Left colon (tissue), 2 donors: Measurements from ENCODE around the gene PLA2G4D. TPM values are rescaled to one million over a fixed set of nuclear protein-coding genes. Genes with fewer than 3 reads are reported as not detected.

Source experiments
- ATAC-seq: fragments of 200-7000 bp; cut with Tn5 transposase; one replicate; pipeline ENCODE4 v1.9.1; 2020; ENCODE audit warnings: mild to moderate bottlenecking, moderate library complexity
- DNase-seq, 2 donors: peaks; one replicate each; pipeline ENCODE4 v3.0.0-alpha.2; 2020
- intact Hi-C, 2 donors: fragments of 100-400 bp; cut with DNase I in 1 of 2; cut with micrococcal nuclease in 1 of 2; formaldehyde crosslinking; loops; one replicate each; pipeline versions ENCODE4 v1.11.2 to v1.14.0; 2022; cut with DNase I, micrococcal nuclease
- total RNA-seq, 2 donors: library from RNA; stranded (reverse); fragmentation: NEBNext Ultra II Directional; extraction: Animal tissue kit (Norgen Biotek cat#: 25700); gene quantifications; one replicate each; pipeline ENCODE4 v1.2.1, GENCODE V29; 2021
- donor health status: DM: no; HTN: no; CAD: no.
- donor health status: DM: yes; HTN: yes; CAD: no.

PLA2G4D gene
- total RNA-seq, 2 donors from 2014 or later, result 0.18 to 0.31 TPM

DNA sequence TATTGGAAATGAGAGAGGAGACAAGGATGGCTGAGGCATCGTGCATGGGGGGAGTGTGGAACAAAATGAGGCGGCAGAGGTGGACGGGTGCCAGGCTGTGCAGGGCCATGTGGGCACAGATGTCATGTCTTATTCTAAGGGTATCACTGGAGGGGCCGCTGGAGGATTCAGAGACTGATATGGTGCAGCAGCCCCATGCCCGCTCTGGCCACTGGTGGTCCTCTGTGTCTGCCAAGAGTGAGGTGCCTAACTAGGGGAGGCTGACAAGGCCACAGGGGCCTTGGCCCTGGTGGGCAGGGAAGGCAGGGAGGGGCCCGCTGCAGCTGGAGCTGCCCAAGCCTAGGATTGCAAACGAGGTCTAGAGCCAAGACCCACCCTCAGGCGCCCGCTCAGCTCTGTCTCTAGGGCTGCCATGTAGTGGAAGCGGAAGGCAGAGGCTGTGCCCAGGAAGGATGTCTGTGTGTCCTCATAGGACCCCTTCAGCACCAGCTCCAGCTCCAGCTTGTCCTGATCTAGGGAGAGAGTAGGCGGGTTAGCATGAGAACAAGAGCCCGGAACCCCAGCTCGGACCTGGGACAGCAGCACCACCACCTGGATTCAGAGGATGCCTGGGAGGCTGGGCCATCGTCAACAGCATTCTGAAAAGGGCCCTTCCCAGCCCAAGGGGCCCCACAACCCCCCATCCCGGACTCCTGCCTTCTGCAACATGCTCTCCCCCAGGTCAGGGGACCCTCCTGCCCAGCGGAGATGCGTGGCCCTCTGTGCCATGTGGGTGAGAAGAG is 11.3 kb downstream of the PLA2G4D start:
- ATAC-seq, result no peak
- intact Hi-C loops, result no loop called here
- DNase-seq, result peak in 1 of 2 donors; percentile 23

DNA sequence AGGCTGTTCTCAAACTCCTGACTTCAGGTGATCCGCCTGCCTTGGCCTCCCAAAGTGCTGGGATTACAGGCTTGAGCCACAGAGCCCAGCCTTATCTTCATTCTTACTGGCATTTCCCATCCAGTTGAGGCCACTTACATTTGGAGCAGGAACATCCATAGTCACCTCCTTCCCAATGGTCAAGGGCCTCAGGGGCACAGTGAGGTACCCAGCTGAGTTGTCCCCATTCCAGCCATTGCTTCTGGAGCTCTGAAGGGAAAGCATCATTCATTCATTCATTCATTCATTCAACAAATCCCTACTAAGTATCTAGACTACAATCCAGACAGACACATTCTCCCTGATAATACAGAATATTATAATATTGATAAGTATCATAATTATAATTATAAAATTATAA is 12.2 kb downstream of the PLA2G4D start:
- ATAC-seq, result no peak
- intact Hi-C loops, result no loop called here
- DNase-seq, result no peak

DNA sequence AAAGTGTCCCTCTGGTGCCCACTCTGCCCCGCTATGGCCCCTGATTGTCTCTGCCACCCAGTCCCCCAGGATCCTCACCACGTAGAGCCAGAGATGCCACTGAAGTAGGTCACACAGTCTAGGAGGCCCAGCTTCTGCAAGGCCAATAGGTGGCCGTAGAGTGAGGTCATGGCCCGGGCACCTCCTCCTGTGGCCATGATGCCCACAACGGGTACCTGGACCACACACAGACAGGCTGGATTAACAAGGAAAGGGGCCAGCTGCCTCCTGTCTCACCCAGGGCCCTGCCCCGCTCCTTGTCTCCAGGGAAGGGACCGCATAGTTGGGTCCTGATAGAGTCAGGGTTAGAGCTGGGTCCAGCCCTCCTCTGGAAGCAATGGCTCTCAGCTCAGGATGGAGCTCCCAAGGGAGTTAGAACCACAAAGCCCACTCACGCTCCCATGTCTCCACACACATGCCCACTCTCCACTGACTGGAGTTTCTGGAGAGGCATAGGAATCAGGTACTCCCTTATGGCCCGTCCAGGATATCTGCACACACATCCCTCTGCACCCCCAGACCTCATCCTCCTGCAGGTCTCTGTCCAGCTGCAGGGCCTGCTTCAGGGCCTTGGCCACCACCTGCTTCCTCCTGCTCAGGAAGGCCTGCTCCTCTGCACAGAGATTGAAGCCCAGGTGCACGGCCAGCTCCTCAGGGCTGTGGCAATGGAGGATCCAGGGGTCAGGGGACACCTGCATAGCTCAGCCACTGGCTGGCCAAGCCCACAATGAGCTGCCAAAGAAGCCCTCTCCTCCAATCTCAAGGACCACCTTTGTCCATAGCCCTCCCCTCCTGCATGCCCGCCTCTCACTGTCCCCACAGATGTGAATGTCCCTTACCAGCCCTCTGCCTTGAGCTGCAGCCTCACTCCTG is 13.2 kb downstream of the PLA2G4D start:
- intact Hi-C loops, result no loop called here
- DNase-seq, result peak in 1 of 2 donors; percentile 15
- ATAC-seq, result no peak

DNA sequence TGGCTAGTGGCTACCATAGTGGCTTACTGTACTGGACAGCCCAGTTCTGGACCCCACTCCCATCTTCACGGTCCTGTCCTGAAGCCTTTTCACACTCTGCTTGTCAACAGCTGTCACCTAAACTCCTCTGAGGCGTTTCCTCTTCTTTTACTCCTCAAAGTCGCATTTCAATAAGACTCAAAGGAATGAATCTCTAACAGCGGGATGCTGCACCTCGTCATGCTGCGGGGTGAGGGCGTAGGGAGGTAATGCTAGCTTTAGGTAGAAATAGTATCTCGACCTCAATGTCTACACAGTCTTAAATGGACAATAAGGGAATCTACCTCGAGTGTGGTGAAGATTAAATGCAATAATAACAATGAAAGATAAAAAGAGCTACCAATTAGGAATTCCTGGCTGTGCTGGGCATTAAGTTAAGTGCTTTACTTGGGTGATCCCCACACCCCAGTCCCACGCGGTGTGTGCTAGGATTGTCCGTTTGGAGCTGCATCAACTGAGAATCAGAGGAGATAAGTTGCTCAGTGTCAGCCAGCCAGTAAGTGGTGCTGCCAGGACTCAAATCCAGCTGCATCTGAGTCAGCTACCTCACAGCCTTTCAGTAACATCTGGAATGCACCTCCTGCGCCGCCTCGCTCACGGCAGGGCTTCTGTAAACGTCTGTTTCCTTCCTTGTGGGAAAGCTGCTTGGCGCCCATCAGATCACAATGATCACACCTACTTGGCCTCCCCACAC is 14.0 kb downstream of the PLA2G4D start:
- ATAC-seq (no peak), DNase-seq (peak in 1 of 2 donors; percentile 10)
- intact Hi-C loops, result no loop called here

DNA sequence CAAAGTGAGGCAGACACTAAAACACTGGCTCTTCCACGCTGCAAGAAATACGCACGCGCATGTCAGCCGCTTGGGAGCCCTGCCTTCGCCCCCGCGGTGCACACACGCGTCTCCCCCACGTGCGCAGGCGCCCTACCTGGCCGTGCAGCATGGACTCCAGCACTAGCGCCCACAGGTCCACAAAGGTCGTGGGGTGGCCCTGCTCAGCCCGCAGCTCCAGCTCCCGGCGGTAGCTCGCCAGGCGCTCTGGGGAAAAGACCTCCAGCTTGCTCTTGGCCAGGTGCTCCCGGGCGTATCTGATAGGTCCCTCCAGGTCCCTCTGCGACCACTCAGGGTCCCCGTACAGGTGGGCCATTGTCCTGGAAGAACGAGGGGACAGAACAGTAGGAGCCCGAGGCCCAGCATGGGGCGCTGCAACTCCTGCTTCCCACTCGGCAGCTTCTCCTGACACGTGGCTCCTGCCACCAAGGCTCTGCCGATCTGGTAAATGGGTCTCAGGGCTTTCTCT is 14.9 kb downstream of the PLA2G4D start:
- peak in 1 of 2 donors; percentile 20 for DNase-seq
- intact Hi-C loops, result no loop called here
- no peak for ATAC-seq

DNA sequence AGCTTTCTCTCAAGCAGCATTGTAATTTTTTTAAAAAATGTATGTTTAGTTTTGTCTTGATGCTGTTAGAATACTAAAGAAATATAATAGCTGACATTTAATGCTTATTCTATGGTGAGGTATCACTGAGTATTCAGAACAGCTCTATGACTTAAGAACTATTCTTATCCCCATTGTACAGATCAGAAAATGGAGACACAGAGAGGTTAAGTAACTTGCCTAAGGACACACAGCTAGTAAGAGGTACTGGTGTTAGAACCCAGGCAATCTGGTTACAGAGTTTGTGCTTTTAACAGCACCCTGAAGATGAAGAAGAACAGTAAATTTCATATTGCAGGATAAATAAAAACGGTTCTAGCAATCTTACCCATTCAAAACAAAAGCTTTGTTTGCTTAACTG is 15.5 kb downstream of the PLA2G4D start:
- intact Hi-C loops, result no loop called here
- ATAC-seq, result no peak
- DNase-seq, result no peak

DNA sequence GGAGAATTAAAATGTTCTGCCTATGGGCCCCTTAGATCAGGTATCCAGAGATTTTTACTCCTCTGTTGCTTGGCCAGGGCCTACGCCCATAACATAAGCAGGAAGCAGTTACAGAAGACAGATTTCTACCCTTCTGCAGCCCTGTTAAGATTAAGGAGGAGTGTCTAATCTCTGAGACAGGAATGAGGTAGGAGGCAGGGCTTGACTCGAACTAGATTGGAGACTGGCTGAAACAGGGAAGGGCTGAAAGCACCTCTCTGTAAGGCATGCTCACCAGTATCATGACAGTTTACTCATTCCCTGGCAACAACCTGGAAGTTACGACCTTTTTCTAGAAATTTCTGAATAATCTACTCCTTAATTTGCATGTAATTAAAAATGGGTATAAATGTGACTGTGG is 16.7 kb downstream of the PLA2G4D start:
- DNase-seq (no peak), ATAC-seq (peak; percentile 94)
- intact Hi-C loops, result no loop called here

DNA sequence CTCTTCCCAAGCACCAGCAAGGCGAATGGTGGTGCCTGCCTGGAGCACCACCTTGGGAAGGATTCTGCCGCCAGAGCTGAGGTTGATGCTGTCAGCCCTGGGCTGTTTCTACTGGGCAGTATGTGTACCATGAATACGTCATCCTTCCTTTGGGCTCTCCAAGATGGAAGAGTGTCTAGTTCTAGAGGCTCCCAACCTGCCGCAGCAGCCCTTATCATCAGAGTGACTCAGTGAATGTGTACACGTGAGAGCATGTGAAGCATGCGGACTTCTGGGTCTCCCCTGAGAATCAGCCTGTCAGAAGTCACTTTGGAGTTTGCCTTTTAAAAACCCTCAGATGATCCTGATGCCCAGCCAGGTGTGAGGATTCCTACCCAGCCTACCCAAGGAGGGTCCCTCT is 20.9 kb downstream of the PLA2G4D start:
- ATAC-seq, result no peak
- intact Hi-C loops, result no loop called here
- DNase-seq, result no peak

DNA sequence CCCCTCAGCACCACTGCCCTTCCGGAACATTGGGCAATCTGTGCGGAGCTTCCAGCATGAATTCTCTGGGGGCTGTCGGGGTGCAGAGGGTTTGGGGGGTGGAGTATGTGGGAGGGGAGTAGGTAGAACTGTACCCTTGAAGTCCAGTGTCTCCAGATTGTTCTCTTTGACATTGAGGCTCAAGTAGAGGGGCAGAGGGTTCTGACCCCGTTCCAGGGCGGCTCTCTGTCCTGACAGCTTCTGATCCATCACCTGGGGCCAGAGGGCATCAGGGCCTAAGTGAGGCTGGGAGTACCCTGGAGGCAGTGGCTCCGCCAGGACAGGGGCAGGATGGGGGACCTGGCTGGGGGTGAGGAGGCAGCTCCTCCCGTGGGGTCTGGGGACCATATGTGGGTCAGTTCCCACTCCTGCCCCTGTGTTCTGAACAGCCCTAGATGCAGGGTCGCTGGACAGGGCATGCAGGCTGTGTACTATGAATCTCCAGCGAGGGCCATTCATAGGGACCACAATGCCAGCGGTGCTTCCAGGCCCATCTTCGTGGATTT is 22.1 kb downstream of the PLA2G4D start:
- no peak for DNase-seq
- intact Hi-C loops, result no loop called here
- ATAC-seq, result no peak

DNA sequence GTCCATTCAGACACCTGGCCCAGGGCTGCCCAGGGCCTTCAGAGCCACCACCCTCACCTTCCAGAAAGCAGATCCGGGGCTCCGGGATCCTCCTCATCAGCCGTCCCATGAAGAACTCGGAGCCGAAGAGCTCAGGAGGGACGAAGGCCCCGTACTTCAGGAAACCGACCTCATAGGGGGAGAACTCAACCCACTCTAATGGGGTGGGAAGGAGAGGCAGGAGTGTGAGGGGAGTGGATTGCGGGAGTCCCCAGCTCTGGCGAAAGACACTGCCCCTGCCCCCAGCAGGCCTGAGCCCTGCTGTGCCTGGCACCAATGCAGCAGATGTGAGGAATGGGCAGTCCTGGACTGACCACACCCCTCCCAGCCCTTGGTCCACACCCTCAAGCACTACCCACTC is 22.6 kb downstream of the PLA2G4D start:
- no peak for DNase-seq
- intact Hi-C loops, result no loop called here

DNA sequence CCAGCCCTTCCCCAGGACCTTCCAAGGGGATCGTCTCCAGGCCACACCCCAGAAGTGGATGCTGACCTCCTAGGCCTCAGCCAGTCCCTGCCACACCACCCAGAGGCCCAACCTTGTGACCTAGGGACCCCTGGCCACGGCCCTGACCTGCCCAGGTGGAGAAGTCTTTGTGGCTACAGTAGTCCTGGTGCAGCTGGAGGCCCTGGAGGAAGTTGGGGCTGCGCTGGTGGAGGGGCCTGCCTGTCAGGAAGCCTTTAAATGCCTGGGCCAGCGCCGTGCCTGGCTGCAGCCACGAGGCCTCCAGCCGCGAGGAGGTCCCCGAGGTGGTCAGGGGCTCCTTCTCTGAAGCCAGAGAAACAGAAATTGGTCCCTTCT is 23.4 kb downstream of the PLA2G4D start:
- intact Hi-C loops, result no loop called here
- ATAC-seq, result no peak
- no peak for DNase-seq

More for the DNA sequence above, 22.6 kb downstream of the PLA2G4D start:
- ATAC-seq, result no peak

DNA sequence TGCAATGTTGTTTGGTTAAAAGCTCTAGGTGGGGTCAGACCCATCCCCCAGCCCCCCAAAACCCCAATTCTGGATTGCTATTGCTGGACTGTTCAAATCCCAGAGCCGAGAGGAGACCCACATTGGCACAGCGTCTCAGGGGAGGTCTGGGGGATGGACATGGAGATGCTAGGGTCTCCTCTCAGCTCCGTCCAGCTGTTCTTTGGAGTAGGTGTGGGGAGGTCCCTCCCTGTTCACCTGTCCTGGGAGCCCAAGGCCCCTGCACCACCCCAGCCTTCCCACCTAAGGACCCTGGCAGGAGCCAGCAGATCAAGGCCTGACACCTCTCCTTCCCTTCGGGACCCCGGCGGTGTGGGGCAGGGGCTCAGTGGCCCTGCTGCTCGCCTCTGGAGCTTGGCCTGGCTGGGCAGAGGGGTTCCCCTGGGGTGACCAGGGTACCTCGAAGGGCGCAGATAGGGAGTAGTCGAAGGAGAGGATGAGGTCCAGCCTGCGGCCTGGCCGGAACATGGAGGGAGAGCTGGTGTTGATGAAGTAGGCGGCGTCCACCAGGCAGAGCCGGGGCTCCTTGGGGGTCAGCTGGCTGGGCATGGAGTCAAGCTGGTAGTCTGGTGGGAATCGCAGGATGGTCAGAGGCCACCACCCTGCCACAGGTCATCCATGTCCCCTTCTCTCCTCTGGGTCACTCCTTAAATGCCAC is 23.9 kb downstream of the PLA2G4D start:
- DNase-seq (no peak), ATAC-seq (no peak)
- intact Hi-C loops, result no loop called here

DNA sequence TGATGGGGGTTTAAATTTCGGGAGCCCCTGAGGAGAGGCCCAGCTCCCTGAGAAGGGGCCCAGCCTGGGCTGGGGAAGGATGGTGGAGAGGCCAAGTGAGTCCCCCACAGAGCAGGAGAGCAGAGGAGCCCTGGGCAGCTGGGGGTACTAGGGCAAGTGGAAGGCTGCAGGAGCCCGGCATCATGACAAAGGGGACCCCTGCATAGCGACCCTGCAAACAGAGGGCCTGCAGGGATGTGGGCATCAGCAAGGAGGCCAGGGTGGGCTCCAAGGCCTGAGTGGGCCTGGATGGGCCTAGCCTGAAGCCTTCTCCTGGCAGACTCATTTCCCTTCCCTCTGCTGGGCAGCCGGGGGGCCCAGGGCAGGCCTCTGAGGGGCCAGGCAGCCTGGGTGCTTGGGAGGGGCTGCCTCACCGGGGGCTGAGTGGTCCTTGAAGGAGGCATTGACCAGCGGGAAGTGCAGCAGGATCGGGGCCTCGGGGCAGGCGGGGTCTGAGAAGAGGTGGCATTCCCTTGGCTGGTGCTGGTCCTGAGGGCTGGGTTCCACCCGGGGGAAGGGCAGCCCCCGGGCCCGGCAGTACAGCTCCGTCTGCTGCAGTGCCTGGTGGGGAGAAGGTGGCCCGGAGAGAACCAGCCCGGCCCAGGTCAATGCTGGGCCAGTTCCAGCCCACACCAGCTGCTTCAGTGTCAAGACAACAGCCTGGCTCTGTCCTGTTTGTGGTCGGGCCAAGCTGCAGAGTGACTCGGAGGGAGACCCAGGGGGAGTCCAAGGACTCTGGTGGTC is 24.7 kb downstream of the PLA2G4D start:
- intact Hi-C loops, result loop anchor here in 1 of 2 donors (10.0 kb wide), 1 partner anchor 75 kb away; no protein-coding TSS in a partner anchor
- ATAC-seq (no peak), DNase-seq (no peak)

DNA sequence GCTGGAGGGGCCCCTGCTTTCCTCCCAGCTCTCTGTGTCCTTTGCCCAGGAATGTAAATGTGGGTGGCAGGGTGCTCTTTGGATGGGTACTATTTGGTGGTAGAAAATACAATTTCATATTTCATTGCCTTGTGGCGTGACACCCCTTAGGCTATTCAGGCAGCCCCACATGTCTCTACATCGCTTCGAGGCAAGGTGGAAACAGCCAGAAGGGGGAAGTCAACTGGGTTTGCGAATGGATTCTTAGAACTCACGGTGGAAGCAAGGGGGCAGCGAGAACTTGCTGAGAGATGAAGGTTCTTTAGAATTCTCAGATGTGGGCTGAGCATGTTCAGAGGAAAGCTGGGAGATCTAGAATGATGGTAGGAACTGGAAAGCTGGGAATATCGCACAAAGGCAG is 25.3 kb downstream of the PLA2G4D start:
- ATAC-seq (no peak), DNase-seq (no peak)
- intact Hi-C loops, result loop anchor here in 1 of 2 donors (10.0 kb wide), 1 partner anchor 74 kb away; no protein-coding TSS in a partner anchor

DNA sequence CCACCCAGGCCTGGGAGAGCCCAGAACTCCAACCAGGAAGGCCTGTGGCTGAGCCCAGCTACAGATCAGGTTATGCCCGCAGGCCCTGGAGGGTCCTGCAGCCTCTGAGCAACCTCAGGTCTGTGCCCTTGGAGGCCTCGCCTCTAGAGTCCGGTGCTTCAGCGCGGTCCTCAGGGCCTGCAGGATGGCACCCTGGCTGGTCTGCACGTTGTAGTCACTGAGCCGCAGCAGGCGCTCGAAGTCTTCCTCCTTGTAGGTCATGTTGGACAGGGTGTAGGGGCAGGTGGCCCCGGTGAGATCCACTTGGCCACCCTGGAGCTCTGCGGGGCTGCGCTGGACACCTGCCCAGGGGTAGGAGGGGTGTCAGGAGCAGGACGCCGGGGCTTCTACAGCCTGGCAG is 25.8 kb downstream of the PLA2G4D start:
- DNase-seq, result no peak
- intact Hi-C loops, result loop anchor here in 1 of 2 donors (10.0 kb wide), 1 partner anchor 74 kb away; no protein-coding TSS in a partner anchor
- no peak for ATAC-seq

DNA sequence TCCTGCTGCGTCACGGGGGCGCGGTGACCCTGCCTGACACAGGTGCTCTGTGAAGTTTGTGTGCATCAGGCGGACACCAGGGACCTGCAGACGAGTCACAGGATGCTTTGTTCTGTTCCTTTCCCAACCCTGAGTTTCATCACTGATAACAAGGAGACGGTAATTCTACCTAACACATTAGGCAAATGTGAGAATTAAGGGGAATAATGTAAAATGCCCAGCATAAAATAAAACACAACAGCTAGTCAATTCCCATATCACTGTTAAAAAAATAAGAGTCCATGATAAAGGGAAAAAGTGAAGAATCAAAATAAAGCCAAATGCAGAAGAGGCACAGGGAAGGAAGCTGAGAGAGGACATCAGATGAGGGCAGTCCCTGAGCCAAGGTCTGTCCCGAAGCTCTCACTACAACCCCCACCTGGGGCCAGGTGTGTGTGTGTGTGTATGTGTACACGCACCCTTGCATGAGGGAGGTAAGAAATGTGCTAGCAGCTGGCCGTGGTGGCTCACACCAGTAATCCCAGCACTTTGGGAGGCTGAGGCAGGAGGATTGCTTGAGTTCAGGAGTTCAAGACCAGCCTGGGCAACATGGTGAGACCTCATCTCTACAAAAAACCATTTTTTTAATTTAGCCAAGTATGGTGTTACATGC is 27.5 kb downstream of the PLA2G4D start:
- ATAC-seq (no peak), DNase-seq (no peak)
- intact Hi-C loops, result loop anchor here in 1 of 2 donors (10.0 kb wide), 1 partner anchor 72 kb away; no protein-coding TSS in a partner anchor

DNA sequence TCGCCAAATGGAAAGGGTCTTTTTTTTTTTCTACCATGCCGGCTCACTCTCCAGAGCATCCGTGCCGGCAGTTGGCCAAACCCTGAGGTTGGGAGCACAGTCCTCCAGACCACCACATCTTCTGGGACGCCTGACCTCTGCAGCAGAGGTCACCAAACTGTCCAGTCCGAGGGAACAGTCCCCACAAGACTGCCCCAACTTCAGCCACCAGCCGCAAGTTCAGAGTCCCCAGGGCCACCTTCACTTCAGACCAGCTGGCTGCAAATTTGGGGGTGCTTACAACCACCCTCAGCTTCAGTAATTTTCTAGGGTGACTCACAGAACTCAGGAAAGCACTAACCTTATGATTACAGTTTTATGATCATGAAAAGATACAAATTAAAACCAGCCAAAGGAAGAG is 28.9 kb downstream of the PLA2G4D start:
- intact Hi-C loops, result loop anchor here in 1 of 2 donors (10.0 kb wide), 1 partner anchor 71 kb away; no protein-coding TSS in a partner anchor
- ATAC-seq (no peak), DNase-seq (no peak)
